Fibroblast of upper back skin (primary cell): ENCODE measurements around the gene NIPAL4.

Experiments used
- DNase-seq: peaks from one replicate; pipeline ENCODE4 v3.0.0-alpha.2; 2013

NIPAL4 gene

DNA sequence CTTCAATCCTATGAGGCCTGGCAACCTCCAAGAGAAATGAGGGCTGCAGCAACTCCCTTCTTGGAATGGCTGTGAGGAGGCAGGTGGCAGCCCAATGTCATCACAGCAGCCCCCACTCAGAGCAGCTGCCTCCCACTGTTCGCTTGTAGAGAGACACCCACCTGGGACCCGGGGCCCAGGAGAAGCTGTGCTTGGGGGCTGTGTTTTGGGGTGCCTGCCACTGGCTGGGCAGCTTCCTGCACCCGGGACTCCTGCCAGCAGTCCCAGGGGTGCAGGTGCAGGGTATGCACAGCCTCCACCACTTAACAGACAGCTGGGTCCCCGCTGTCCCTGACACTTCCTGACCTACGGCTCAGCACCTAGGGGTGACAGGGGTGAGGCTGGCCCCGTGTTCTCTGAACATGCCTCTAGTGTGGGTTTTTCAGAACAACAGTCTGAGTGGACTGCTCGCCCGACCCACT, 26.2 kb downstream of the NIPAL4 start:
- DNase-seq: no peak

DNA sequence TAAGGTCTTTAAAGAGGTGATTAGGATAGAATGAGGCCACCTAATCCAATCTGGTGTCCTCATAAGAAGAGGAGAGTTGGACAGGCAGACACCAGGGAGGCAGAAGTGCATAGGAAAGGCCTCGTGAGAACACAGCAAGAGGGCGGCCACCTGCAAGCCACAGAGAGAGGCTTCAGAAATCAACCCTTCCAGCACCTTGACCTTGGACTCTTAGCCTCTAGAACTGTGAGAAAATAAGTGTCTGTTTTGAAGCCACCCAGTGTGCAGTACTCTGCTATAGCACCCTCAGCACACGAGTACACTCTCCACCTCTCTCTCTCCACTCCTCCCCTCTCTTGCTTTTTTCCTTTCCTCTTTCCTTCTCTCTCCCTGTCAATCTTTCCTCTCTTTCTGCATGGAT, 26.8 kb downstream of the NIPAL4 start:
- no peak for DNase-seq

GRCh38 chr5:157487358-157487757, 27.3 kb downstream of the NIPAL4 start:
- no peak for DNase-seq

GRCh38 chr5:157491471-157491995, 31.5 kb downstream of the NIPAL4 start:
- no peak for DNase-seq

DNA sequence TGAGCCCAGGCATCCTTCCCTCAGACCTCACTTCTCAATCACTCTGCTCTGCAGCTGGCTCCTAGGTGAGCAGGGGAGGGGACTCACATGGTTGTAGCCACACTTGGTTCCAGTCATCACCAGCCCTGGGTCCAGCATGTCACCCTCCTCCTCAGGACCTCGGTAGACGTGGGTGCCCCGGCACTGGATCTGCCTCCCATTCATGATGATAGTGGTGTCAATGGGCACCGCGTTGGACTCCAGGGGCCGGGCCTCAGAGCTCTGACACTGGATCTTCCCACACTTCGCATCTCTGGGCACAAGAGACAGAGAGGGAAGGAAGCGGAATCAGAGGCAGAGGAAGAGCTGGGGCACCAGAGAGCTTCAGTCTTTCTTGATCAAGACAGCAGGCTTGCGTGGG, 32.9 kb downstream of the NIPAL4 start:
- no peak for DNase-seq

GRCh38 chr5:157494178-157494832, 34.3 kb downstream of the NIPAL4 start:
- no peak for DNase-seq

- no peak for DNase-seq
Measured at GRCh38 chr5:157496864-157497263, 36.9 kb downstream of the NIPAL4 start.

DNA sequence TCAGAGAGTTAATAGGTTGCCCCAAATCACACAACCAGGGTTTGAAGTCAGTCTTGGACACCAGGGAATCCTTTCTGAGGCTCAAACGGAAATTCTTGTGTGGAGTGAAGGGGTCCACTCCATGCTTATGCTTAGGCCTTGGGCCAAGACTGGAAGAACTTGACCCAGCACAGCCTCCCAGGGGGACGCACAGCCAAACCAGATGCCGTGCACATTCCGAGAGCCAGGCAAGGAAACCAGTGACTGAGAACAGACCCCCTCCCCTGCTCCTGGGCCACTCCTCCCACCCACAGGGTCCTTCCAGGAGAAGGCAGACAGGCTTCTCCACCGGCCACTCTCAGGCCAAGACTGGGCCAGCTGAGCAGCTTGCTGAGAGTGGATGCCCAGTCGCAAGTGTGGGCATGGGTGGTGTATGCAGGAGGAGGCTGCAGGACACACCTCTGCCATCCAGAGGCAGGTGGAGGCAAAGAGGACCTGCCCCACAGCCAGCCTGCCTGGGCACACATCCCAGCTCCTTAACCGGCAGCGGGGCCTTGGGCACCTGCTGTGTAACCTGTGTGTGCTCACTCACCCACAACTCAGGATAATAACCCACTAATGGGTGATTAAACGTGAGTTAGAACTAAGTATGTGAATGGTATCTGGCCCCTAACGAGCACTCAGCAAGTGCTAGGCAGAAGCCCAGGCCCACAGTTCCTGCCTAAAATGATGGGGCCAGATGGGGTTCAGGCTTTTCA, 38.0 kb downstream of the NIPAL4 start:
- DNase-seq: no peak

- peak; percentile 26 for DNase-seq
Measured at GRCh38 chr5:157502143-157502647, 42.2 kb downstream of the NIPAL4 start.

GRCh38 chr5:157504053-157504452, 44.0 kb downstream of the NIPAL4 start:
- DNase-seq: no peak

- DNase-seq: no peak
Measured at GRCh38 chr5:157505496-157505895, 45.5 kb downstream of the NIPAL4 start.

DNA sequence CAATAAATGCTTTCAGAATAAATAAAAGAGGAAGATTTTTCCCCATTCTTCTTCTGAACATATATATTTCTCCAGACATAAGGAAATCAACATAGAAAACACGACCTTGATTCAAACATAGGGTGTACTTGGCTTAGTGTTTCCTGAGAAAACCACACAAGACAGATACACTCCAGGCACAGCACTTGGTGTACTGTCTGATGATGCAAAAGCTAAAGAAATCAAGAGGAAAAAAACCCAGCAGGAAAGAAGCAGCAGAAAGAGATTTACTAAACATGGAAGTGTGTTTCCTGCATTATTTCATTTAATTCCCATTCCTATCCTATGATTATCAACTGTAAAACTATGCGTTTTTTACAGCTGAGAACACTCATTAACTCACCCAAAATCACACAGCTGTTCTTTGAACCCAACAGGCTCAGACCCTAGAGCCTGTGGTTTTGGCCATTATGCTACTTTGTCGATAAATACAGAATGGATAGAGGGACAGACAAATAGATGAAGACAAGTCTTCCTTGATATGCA, 46.1 kb downstream of the NIPAL4 start:
- no peak for DNase-seq

DNA sequence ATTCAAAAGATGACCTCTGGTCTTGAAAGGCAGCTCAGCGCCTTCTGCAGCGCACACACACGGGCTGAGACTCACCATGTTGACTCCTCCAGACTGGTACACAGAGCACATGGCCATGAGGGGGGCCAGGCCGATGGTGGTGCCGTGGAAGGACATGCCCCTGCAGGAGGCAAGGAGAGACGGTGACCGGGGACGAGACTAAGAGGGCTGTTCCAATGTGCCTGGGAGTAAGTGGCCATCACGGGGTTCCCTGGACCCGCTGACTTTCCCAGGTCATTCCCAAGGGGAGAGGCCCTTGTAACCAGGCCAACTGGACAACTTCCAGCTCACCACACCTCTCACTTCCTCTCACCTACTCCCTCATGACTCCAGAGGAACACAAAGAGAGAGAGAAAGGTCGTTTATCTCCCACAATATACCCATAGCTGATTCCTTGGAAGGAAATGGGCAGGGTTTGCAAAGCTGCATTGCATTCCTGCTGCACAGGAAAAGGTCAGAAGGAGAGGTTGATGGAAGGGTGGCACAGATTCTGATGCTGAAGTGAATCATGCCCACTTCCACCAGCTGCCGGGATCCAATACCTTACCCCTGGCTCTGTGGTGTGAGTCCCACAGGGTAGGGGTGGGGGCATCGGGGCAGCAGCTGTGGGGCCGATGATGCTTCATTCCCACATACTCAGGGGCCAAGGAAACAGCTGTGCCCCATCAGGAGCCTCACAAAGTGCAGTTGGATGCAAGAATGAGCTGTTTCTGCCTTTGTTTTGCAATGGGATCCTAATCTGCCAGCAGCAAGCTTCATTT, 47.2 kb downstream of the NIPAL4 start:
- no peak for DNase-seq

GRCh38 chr5:157509093-157509492, 49.1 kb downstream of the NIPAL4 start:
- DNase-seq: no peak

DNA sequence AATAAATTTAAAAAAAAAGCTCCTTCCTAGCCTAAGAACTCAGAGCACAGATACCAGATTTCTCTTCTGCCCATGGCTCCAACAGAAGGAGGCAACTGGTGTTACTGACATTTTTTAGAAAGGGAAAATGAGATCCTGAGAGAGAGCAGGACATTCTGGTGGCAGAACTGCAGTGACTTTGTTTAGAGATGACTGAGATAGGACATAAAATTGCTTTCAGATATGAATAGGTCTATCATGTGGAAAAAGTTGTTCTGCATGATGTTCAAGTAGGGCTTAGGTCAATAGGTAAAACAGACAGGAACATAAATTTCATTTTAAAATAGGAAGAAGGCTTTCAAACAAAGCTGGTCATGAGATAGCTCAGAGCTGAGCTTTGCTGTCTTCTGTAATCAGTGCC, 49.6 kb downstream of the NIPAL4 start:
- DNase-seq: no peak

DNA sequence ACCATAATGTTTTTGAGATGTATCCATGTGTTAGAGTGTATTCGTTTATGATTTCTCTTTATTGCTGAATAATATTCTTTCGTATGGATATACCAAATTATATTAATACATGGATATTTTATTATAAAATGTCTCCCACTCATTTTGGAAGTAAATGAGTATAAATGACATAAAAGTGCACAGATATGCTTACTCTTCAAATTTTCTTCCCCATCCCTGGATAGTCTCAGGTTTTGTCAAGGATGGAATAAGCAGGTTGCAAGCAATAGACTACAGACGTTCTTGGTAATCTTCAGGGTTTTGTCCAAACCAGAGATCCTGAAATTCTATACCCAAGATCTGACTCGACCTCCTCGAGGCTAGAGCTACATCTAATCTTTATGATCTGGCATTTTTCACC, 50.7 kb downstream of the NIPAL4 start:
- no peak for DNase-seq

DNA sequence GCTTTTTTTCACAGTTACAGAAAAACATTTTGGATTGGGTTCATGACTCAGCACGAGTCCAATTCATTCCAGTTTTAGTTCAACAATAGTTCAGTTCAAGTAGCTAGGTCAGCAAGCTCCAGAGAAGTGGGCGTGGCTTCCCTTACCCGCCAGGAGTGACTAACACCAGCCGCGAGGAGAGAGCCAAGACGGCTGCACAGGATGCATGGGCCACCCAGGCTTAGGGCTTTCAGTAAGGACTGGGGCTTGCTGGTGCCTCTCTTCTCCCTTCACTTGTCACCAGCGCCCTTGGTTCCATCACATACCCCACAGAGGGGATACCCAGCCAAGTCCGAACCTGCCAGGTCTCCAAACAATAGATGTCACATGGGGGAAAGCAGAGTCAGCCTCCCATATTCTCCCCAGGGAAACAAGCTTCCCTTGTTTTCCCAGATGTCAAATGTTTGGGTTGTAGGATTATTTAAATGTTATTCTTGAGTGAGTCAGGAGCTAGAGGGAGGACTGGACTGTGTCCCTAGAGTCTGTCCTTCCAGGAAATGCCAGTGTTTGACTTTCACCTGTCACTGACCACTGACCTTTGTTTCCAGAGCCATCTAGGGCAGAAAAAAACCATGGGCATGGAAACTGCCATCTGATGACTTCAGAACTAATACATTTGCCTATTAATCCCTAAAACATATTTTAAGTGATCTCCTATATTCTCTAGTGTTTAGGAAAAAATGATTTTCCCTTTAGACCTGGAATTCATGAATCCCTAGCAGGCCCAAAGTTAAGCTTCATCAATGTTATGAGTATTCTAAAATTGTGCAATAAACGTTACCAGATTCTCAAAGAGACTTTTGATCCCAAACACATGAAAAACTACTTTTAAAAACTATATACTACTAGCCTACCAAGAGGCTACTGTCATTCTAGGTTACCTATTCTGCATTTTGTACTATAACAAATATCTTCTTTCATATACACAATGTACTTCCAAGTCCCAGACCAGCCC, 51.9 kb downstream of the NIPAL4 start:
- DNase-seq: peak; percentile 98

DNA sequence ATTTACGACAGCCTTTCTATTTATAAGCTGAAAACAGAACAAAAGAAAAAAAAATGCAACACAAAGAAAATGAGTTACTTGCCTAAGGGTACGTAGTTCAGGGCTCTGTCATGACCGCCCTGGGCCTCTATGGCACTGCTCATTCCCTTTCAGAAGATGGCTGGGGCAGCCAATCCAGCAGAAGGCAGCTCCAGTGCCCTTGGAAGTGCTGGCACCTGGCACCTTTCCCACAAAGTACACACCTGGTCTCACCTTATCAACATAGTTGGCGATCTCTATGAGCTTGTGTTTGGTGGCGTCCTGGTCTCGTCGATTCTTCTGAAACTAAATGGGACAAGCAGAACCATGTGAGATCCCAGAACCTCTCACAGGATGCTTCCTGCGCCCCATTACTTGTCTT, 53.2 kb downstream of the NIPAL4 start:
- DNase-seq: no peak

- no peak for DNase-seq
Measured at GRCh38 chr5:157514974-157515373, 55.0 kb downstream of the NIPAL4 start.

DNA sequence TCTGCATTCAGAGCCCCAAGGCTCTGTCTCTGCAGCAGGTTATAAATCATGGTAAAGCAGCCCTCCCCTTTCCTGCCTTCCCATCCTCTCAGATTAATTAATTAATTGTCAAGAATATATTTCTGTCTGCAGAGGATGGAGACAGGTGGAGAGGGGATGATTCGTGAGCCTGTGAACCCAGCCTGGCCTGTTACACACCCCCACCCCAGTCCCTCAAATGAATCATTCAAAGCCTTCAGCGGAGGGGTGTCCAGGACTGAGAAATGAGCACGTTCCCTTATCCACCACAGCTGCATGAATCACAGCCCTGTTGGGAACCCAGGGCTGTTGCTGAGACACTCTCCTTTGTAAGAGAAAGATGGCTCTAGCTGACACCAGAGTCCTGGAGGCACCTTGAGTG, 56.0 kb downstream of the NIPAL4 start:
- DNase-seq: peak; percentile 93

- DNase-seq: peak; percentile 93
Measured at GRCh38 chr5:157516626-157517325, 56.8 kb downstream of the NIPAL4 start.
